Stimulated activated CD4-positive, alpha-beta T cell treated with anti-CD3 and anti-CD28 coated beads, Interleukin-2, amount 100 ng/mL, for 24 hours (primary cell): ENCODE data around the gene RASSF5.

ENCODE experiments used
- DNase-seq, 2 donors: peaks; one replicate each; pipeline ENCODE4 v3.0.0-alpha.2; 2020

The RASSF5 gene

DNA sequence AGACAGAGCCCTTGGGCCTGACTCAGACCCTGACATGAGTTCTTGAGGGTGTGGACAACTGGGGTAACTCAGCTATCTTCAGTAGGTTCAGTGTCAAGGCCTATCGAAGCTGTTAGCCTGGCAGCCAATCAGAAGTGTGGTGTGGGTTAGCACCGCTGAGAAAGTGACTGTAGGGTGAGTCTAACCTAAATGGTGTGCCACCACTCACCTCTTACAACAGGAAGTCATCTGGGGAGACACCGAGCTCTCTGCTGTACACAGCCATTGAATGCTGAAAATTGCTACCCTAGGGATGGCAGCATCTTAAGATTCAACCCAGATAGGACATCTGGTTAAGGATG lies 44.6 kb downstream of the RASSF5 start:
- DNase-seq: peak; percentile 61 to 71

DNA sequence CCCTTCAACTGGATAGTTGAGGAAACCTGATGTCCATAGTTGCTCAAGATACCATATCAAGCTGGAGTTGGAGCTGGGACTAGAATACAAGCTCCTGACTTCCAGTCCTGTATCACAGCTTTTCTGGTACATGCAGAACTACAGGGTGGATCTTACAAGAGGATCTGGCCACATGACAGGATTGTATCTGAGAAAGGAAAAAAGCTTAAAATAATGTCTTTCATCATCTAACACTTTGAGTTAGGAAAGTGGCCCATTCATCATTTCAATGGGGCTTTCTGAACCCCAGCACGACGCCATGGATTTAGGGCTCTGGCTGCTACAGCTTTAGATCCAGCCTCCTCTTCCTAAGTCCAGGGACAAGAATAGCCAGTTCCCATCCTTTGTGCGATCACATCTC lies 46.9 kb downstream of the RASSF5 start:
- DNase-seq: no peak

DNA sequence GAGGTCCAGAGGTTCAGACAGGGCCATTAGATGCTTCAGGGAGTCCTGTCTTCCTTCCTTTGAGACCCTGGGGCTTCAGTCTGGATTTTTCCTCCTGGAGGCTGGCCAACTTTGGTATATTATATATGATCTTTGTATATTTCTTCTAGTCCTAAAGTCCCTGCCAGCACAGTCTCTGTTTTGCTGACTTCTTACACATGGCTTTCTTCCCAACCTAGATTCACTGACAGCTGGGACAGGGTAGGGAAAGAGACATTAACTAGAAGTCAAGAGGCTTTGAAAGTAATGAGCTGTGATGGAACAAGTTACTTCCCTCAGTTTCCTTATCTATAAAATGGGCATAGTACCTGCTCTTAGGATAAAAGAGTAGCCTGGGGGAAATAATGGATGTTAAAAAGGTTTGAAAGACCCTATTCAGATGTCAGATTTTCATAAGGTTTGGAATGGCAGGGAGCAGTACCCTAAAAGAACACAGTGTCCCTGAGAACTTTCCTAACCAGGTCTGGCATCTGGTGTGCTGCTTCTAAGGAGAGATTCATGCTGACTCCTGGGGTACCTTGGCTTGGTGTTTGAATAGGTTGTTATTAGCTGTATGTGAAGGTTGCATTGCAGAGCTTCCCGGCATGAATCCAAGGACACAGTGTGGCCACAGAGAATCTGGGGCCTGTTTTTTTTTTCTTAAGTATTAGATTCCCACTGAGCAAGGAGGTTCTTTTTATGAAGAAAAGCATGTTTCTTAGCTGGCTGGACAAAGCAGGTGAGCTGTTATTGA lies 47.6 kb downstream of the RASSF5 start:
- no peak for DNase-seq

DNA sequence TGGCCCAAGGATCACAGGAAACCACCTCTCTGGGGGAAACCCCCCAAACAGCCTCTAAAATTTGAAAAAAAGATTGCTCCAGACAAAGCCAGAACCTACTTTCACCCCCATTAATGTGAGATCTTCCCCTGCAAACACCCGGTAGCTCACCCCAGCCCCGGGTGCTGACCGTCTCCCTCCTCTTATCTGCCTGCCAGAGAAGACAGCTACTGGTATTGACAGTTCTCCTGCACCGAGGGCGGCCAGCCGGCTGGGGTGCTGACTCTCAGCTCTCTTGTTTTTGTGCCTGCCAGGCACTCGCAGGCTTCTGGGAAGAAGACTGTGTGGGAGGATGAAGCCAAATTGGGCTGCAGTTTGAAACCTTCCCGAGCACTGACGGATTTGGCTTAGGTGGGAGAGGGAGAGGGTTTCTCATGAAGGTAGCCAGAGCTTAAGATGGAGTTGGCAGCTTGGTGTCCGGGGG lies 48.2 kb downstream of the RASSF5 start:
- DNase-seq: peak; percentile 51 to 58

DNA sequence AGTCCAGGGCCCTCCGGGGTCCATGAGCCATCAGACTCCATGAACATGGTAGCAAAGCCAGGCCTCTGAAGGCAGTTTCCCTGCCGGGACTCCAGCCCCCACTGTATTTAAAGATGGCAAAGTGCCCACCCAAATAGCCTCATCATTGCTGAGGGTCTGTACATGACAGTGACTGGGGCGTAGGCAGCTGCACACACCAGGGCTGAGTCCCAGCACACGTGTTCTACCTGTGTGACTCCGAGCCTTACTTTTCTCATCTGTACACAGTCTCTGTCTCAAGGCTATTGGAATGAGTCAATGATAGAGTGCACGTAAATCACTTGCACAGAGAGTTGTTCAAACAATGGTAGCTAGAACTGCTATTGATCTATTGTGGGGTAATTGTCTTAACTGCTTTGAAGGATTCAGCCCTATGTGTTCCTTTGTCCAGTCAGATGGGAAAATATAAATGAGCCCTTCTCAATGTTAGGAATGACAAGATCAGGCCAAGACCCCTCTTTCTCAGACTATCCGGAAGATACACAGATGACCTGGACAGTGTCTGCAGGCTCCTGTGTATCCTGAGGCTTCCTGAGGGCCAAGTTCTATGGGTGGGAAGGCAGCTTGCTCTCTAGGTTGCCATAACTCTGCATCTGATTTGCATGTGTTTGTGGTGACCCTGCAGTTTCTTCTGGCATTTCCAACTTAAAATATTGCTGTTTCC lies 48.9 kb downstream of the RASSF5 start:
- peak in 1 of 2 donors; percentile 39 for DNase-seq

DNA sequence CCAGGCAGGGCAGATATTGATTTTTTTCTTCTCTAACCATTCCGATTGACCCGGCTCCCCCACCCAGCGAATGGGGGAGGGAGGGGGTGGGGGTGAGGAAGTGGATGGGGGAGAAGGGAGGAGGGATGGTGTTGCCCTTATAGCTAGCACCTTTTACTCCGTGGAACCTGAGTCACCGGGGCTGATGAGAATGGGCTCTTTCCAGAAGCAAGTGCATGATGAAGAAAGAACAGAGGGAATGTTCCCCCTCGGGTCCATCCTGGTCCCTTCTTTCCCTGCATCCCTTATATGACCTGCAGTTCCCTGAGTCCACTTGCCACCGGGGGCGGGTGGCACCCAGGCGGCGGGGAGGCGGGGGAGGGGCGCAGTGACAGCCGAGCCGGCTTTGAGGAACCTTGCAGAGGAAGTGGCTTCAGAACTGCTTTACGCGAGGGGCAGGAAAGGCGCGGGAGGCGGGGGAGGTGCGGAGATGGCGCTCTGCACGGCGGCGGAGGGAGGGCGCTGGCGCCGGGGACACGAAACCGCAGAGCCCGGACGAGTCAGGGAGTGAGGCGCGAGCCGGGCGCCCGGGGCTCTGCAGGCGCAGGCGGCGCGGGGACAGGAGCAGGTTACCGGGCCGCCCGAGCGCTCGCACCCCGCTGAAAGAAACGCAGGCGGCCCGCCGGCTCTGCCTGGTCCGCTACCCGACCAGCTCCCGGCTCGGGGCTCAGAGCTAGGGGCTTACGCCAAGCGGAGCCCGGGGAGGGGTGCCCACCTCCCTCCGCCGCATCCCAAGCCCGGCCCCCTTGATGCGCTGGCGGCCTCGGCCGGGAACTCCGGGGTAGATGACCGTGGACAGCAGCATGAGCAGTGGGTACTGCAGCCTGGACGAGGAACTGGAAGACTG lies 49.7 kb downstream of the RASSF5 start:
- DNase-seq: peak; percentile 87 to 92

DNA sequence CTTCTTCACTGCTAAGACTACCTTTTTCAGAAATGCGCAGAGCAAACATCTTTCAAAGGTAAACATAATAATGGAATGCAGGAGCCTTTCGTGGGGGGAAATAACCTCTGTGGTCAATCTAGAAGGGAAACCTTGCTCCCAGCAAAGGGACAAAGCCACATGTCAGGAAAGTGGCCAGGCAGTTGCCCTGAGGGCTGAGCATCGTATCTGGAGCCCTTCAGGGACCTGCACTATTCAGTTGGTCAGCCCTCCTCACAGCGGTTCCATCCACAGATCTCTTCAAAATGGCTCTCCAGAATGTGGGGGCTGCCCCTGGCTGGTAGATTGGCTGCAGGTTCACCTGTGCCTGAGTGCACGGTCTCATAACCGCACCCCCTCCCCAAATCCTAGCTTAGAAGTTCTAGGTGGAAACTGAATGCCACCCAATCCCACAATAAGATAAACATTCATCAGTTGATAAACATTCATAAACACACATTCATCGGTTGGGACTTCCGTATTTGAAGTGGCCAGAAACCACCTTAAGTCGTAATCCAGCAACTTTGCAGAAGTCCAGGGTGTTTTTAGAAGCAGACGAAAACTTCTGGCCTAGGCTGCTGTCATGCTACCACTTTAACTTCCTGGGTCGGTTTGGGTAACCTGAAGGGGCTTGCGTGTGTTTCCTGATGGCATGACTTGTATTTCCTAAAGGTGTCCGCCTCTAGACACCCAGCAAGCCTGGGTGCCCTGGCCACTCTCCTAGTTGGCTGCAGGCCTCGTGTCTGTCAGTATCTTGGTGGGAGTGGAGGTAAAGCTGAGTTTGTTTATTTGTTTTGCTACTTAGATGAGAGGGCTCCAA lies 50.5 kb downstream of the RASSF5 start:
- peak in 1 of 2 donors; percentile 48 for DNase-seq

DNA sequence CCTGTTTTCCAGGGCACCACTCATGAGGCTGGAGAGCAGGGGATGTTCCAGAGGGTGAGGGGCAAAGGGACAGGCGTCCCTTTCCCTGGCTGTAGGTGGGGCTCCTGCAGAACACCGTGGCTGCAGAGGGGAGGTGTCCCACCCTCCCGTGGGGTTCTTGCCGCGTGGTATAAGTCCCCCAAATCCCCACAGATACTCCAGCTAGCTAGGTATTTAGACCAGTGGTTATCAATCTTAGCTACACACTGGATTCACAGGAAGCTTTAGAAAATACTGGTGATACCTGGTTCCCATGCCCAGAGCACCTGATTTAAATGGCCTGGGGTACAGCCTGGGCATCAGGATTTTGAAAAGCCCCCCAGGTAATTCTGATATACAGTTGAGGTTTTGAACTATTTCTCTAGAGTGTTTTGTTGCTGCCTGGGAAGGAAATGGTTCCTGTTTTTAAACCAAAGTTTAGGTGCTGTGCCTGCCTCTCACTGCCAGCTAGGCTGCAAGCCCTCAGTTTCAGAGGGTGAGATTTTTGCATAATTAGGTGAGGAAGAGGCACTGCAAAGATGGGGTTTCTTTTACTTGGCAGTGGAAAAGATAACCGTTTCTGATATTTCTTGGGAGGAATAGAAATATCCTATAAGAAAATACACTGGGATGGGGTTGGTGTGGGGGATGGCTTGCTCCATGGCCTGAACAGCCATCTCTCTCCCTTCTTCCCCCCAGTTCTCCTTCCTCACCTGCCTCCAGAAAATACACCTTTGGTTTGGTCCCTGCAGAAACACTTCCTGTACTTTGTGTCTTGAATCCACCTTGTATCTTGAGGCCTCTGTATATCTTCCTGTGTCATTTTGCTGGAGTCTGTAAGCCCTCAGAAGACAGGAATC lies 51.7 kb downstream of the RASSF5 start:
- DNase-seq: no peak

DNA sequence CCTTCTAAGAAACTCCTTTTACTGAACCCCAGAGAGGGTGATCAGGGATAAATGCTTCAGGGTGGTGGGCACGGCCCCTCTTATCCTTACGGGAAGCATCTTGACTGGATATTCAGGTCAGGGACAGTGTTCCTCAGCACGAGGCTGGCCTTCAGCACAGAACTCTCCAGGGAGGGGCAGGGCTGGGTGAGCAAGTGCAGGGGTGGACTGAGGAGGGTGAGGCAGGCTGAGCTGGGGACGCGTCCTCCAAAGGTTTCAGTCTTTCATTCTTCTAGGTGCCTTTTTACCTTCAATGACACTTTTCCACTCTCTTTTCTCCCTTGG lies 52.3 kb downstream of the RASSF5 start:
- DNase-seq: peak in 1 of 2 donors; percentile 55

DNA sequence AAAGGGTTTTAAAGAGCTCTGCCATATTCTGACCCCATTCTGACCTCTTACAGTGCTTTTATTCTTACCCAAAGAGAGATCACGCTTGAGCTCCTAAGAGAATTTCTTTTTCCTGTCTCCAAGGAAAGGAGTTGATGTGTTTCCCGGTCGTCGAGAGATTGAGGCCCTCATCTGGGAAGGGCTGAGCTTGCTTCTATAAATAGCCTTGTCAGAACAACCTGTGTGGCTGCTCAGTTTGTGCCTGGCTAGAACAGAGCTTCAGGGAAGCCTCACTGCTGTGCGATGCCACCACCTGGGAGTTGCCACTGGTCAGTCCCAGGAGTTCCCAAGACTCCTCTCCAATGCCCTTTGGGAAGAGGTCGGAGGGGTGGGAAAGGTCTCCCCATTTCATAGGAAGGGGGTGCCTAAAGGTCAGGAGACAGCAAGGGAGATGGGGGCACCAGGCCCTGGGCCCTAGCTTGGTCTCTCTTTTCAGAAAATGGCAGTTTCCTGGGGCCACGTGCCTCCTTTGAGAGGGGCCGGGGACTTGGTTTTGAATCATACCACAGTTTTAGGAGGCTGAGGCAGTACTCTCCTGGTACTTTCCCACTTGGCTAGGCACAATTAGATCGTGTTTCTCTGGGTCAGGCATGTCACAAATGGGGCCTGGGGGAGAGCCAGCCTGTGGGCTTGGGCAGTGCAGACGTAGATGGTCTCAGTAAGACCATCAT lies 52.8 kb downstream of the RASSF5 start:
- peak in 1 of 2 donors; percentile 47 for DNase-seq

DNA sequence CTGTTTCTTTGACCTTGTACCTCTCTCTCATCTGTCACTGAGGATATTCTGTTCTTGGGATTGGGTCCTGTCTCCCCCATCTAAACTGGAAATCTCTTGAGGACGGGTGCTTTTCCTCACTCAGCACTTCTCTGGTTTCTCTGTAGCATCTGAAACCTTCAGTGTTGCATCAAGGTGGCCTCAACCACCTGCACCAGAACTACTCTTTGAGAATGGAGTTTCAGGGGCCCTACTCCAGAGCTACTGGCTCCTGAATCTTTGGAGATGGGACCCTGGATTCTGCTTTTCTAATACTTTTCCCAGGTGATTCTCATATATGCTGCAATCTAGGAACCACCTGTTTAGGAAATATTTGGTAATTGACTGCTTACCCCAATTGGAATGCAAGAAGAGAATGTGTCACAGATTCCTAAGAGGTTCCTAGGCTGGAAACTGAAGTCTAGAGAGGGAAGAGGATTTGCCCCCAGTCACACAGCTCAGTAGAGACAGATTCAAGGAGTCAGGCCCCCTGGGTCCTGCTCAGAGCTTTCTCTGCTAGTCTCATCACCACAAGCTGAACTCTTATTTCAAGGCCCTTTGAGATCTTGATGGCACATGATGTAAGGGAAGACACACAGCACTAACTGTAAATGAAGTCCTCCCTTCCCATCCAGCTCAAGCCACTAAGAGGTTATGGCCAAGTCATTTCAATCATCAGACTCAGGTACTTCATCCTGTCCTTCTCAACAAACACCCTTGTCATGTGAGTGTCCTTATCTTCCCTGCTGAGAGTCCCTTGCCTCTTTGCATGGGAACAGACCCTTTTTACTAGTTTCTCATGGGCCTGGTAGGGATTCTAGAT lies 56.3 kb downstream of the RASSF5 start:
- DNase-seq: no peak

DNA sequence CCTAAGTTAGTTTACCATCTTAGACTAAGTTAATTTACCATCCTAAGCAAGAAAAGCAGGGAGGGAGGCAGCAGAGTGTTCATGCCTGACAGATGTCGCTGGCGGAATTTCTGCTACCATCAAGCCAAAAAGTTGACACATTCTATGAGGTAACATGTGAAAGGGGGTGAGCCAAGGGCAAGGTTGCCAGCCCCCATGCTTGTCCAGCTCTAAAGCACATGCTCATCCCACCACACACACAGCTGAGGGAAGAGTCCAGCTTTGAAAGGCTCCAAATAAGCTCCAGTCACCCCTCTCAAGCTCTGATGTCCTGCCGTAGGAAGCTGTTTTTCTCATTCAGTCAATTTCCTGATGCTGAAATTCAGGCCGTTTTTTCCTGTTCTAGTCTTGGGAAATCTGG lies 58.7 kb downstream of the RASSF5 start:
- DNase-seq: no peak

DNA sequence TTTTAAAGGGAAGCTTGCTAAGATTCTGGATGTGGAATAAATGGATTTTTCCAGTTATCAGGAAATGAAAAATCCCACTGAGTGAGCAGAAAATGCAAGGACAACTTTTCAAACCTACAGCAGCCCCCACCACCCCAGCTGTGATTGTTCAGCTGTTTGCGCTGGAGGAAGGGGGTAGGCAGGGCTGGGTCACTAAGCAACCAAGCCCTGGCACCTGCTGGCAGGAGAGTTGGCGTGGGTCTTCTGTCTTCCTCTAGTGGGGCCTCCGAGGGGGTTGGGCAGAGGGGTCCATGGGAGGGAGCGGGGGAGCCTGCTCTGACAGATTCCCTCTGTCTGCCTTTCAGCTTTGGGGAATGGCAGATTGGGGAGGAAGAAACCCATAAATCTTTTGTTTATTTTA lies 59.7 kb downstream of the RASSF5 start:
- no peak for DNase-seq

DNA sequence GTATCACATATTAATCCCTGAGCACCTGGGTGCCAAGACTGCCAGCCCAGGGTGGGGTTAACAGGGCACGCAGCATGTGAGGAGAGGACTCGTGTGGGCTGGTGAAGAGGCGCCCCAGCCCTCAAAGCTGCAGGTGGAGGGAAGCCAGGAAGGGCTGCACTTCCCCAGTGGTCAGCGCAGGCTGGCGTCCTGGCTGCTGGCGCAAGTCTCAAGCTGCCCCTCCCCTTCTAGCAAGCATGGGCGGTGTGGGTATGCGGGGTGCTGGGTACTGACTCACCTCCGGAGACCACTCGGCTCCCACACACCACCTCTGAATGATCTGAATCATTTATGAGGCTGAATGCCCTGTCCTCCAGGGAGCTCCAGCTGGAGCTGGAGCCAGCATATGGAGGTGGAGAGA lies 60.9 kb downstream of the RASSF5 start:
- no peak for DNase-seq

DNA sequence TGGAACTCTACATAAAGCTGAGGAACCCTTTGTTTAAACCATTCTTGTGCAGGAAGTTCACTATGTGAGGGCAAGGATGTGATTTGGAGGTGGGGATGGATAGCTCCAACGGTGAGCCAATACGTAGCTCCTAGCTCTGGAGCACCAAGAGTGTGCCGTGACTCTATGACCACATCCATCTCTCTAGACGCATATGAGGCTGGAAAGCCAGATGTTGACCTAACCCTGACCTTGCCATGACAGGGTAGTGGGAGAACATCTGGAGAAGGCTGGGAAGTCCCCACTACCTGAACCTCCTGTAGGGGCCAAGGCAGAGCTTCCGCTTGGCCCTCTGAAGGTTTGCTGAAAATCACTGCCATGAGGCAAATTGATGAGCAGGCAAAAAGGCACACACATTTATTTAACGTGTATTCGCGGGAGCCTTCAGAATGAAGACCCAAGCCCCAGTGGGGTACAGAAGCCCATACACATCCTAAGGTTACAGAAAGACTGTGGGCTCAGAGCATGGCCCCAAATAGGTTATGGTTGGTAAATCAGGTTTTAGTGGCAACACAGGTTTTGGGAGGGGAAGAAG lies 61.5 kb downstream of the RASSF5 start:
- no peak for DNase-seq

DNA sequence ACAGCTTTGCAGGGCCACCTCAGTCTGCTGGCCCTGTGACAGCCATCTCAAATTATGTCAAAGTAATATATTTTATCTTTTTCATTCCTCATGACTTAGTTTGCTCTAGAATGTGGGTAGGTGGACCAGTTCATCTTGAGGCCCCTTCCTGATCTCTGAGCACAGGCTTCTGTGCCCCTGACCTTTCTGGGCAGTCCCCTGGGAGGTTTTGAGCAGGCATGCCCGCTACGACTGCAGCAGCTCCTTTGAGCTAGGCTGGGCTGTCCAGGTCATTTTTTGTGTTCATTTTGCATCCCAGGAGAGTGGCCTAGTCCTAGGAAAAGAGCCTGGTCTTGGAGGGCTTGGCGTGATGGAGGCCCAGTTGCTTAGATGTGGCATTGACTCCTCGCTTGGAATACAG lies 62.2 kb downstream of the RASSF5 start:
- no peak for DNase-seq

DNA sequence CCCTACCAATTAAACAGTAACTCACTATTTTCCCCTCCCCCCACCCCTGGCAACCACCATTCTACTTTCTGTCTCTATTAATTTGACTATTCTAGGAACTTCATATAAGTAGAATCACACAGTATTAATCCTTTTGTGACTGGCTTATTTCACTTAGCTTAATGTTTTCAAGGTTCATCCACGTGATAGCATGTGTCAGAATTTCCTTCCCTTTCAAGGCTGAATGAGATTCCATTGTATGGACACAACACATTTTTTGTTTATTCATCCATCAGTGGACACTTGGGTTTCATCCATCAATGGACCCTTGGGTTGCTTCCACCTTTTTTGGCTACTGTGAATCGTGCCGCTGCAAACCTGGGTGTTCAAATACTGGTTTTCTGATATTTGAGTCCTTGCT lies 63.2 kb downstream of the RASSF5 start:
- DNase-seq: no peak

DNA sequence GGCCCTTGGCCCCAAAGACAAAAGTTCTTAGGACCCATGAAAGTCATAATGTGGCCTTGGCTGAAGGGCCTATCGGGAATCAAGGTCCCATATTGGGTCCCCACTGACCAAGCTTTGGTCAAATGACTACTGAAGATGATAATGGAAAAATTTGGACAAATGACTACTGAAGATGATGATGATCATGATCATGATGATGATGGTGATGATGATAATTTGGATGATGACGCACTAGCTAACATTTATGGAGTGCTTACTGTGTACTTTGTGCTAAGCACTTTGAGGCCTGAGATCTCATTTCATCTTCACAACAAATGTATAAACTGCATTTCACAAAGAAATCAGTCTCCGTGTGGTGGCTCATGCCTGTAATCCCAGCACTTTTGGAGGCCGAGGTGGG lies 65.5 kb downstream of the RASSF5 start:
- DNase-seq: no peak

DNA sequence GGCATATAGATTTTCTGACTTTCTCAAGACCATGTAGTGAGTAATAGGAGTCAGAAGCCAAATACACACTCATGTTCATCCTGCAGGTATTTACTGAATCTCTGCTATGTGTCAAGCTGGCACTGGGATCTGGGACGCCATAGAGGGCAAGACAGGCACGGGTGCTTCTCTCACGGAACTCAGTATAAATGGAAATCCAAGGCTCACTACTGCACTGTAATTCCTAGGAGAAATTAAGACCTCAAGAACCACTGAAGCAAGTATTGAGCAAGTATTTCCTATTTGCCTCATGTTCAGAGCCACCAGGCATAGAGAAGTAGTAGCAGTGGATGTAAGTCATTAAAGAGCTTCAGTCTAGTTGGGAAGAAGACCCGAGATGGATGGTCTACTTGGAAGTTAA lies 66.0 kb downstream of the RASSF5 start:
- no peak for DNase-seq

DNA sequence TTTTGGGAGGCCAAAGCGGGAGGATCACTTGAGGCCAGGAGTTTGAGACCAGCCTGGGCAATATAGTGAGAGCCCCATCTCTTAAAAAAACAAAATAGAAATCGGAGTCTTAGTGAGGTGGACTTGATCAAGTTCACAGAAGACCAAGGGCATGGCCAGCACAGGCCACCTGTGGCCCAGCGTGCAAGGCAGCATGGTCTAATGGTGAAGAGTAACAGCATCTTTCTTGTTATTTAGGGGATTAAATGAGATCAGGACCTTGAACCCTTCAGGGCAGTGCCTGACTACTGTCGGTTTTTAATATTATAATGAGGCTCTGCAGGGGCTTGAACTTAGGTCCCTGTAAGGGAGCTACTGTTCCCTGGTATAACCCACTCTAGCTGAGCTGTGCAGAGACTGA lies 66.4 kb downstream of the RASSF5 start:
- DNase-seq: no peak
